Activated CD4-positive, CD25-positive, alpha-beta regulatory T cell treated with anti-CD3 and anti-CD28 coated beads, Interleukin-2, amount 50 U/mL, for 24 hours (primary cell): ENCODE measurements around the gene RTP4.
"Not testable (repeated sequence)": the region's sequence is repeated elsewhere in the genome, so short reads cannot be mapped to it uniquely, and the experiment has no call there.

Source experiments
- ATAC-seq, 2 donors: fragments of 150-1000 bp; cut with Tn5 transposase; one replicate each; pipeline ENCODE4 v1.10.0; 2021; ENCODE audit warnings: mild to moderate bottlenecking in 1 of 2, moderate library complexity in 1 of 2

The RTP4 gene

GRCh38 chr3:187370051-187370450 lies 1.9 kb downstream of the RTP4 start:
- ATAC-seq: no peak

GRCh38 chr3:187375581-187375980 lies 7.4 kb downstream of the RTP4 start:
- no peak for ATAC-seq

GRCh38 chr3:187377842-187378241 lies 9.7 kb downstream of the RTP4 start:
- ATAC-seq: no peak

GRCh38 chr3:187382609-187383151 lies 14.5 kb downstream of the RTP4 start:
- no peak for ATAC-seq

DNA sequence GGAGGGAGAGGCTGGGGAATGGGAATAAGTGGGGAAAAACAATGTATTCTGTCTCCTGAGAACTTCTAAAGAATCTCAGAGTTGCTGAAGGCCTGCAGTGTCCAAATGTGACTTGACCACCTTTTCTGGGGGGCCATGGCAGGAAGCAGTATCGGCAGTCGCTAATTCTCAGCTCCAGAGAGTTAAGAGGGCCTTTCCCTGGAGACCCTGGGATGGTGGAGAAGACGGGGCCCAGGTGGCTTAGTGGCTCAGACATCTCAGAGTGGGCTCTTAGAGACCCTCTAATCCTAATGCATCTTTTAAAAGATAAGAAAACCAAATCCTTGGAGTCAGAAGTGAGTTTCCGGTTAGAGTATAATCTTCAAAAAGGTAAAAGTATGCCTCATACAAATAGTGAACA lies 15.1 kb downstream of the RTP4 start:
- no peak for ATAC-seq

DNA sequence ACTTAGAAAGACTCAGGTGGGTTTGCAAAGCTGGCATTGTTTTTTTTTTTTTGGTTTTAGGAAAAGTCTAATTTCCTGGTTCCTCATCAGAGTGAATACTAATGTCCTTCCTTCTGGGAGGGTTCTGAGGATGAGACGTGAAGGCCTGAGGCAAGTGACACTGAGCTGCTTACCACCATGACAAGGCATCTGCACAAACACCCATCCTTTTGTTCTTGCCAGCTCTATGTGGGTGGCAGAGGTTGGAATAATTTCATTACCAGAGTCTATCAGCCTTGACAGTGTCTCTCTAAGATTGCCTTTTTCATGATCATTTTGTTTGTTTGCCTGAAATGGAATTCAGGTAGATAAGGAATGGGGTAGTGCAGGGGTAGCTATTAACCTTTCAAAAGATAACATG lies 17.1 kb downstream of the RTP4 start:
- ATAC-seq: no peak

GRCh38 chr3:187396661-187397060 lies 28.5 kb downstream of the RTP4 start:
- ATAC-seq: no peak

- no peak for ATAC-seq
Measured at GRCh38 chr3:187398955-187399354, 30.8 kb downstream of the RTP4 start.

GRCh38 chr3:187400756-187401155 lies 32.6 kb downstream of the RTP4 start:
- no peak for ATAC-seq

- no peak for ATAC-seq
Measured at GRCh38 chr3:187401856-187402255, 33.7 kb downstream of the RTP4 start.

DNA sequence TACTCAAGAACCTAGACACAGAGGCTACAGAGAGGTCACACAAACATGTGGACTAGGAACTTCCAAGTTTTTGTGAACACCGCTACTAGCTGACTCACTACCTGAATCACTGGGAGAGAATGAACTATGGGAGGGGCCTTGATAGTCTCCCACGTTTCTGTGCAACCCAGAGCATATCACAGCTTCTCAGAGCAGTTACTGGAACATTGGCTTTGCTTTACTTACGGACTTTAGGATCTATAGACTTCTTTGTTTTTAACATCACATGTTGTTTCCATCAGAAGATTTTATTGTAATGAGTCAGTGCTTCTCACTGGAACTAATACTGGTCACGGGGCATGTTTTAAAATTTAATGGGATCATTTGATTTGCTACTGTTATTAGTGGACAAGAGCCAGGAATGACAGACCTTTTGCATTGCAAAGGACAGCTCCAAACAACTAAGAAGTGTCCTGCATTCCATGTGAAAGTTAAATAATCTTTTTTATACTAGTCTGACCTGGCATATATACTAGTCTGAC lies 35.6 kb downstream of the RTP4 start:
- no peak for ATAC-seq

DNA sequence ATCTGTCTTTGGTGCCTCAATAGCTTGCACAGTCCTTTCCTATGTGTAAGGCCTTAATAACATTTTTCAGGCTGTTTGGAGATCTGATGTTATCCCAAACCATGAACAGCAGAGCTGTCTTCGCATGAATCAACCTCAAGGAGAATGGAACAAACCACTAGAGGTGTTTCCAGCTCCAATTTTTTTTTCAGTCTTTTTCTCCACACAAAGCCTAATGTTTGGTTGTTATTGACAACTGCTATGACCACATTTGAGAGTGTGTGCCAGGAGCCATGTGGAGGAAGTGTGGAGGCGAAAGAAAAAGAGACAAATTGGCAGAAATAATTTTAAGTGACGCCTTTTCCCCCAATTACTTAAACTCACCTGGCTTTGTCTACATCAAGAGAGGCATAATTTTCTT lies 38.7 kb downstream of the RTP4 start:
- ATAC-seq: no peak

DNA sequence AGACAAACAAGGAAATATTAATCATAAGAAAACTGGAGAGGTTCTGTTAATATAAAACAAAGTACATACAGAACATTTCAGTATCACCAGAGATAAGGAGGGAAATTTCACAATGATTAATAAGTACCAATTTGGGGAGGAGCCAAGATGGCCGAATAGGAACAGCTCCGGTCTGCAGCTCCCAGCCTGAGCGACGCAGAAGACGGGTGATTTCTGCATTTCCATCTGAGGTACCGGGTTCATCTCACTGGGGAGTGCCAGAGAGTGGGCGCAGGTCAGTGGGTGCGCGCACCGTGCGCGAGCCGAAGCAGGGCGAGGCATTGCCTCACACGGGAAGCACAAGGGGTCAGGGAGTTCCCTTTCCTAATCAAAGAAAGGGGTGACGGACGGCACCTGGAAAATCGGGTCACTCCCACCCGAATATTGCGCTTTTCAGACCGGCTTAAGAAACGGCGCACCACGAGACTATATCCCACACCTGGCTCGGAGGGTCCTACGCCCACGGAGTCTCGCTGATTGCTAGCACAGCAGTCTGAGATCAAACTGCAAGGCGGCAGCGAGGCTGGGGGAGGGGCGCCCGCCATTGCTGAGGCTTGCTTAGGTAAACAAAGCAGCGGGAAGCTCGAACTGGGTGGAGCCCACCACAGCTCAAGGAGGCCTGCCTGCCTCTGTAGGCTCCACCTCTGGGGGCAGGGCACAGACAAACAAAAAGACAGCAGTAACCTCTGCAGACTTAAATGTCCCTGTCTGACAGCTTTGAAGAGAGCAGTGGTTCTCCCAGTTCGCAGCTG lies 44.0 kb downstream of the RTP4 start:
- not testable (repeated sequence) for ATAC-seq
